ENCODE measurements around the gene SIRPA. TPM values are rescaled to one million over a fixed set of nuclear protein-coding genes. Genes with fewer than 3 reads are reported as not detected.

The SIRPA gene
- total and polyA plus RNA-seq, 2 of the 8 experiments (the other 6 are each of a cell fraction or from before 2014, with no cell fraction given), result 3.9 to 4.3 TPM

DNA sequence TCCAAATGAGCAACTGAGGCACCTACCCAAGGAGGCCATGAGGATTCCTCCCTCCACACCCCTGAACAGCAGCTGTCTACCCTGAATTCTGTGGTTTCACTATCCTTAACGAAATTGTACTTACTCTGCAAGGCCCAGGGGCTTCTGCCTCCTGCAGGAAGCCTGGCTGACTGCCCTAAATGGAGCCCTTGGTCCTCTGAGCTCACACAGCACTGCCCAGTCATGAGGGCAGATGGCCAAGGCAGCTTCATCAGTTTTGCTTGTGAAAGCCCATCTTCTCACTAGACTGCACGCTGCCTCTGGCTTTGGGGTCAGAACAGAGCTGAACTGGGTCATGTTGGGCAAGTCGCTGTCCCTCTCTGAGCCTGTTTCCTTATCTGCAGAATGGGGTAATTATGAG lies 26.4 kb upstream of the SIRPA start:
- ChIA-PET POLR2A (ENCODE audit: partially characterized antibody) (no interaction called here), CTCF (ENCODE audit: partially characterized antibody) (interaction anchor here (1.0 kb wide), 1 partner anchor 67 kb away, joined by 4 read pairs; no protein-coding TSS in a partner anchor)
- no peaks in the 10 kb centered on the region for H3K79me2 ChIP-seq (ENCODE audit: control insufficient read depth in 1 of 2, insufficient read depth in 2 of 2, low read length in 2 of 2)
- no peak overlapping the region for H3K9ac ChIP-seq (replicated peaks in 1 of 4; ENCODE audit: extremely low read depth in 1 of 4, low read depth in 3 of 4, low read length in 3 of 4)
- no peak overlapping the region for H3K4ac ChIP-seq (replicated peaks; ENCODE audit: insufficient read length, low read depth, low read length)
- H3K18ac ChIP-seq (ENCODE audit: extremely low read depth, low read length), result no peak overlapping the region
- no peak overlapping the region for H4K5ac ChIP-seq (ENCODE audit: insufficient read length, low read depth, low read length)
- H2BK12ac ChIP-seq (ENCODE audit: low read depth, low read length), result no peak overlapping the region
- no peak for FAIRE-seq
- H3K4me2 ChIP-seq (ENCODE audit: insufficient read depth in 1 of 2, low read depth in 2 of 2, low read length in 2 of 2), result no peak overlapping the region
- H2BK20ac ChIP-seq (ENCODE audit: low read length), result no peak overlapping the region
- H3K79me1 ChIP-seq (ENCODE audit: low read depth, low read length), result no peaks in the 10 kb centered on the region
- no peak overlapping the region for H2AK5ac ChIP-seq (ENCODE audit: low read depth, low read length)
- no peak overlapping the region for H3K4me3 ChIP-seq (ENCODE audit: extremely low read depth in 1 of 4, insufficient read depth in 2 of 4, low read depth in 3 of 4, low read length in 4 of 4)
- H4K91ac ChIP-seq (replicated peaks; ENCODE audit: insufficient read length, low read length), result no peak overlapping the region
- no peak overlapping the region for H3K23ac ChIP-seq (ENCODE audit: insufficient read length)
- peaks cover 0 to 3% (median 0%) of the 10 kb centered on the region in 4 experiments; a peak in 3 of 7 replicates for H3K4me1 ChIP-seq (replicated peaks in 1 of 4; ENCODE audit: control insufficient read depth in 3 of 4, insufficient read depth in 4 of 4, low read length in 3 of 4)
- H3K27ac ChIP-seq (ENCODE audit: low read depth, low read length), result no peak overlapping the region
- no peaks in the 10 kb centered on the region for H4K20me1 ChIP-seq (replicated peaks in 1 of 2; ENCODE audit: control insufficient read depth in 1 of 2, insufficient read depth in 2 of 2, low read length in 2 of 2)
- H2AFZ ChIP-seq (ENCODE audit: low read length), result no peak overlapping the region
- no peak overlapping the region for H2BK5ac ChIP-seq (ENCODE audit: low read depth, low read length)
- no peak for DNase-seq (ENCODE audit: low read depth in 1 of 2, low spot score in 2 of 2)
- no peaks in the 10 kb centered on the region for H3K36me3 ChIP-seq (ENCODE audit: control insufficient read depth in 2 of 4, insufficient read depth in 4 of 4, low read length in 3 of 4)
- no peak overlapping the region for H2BK120ac ChIP-seq (replicated peaks; ENCODE audit: low read depth, low read length)
- H2BK15ac ChIP-seq (ENCODE audit: low read length), result no peak overlapping the region
- no peaks in the 10 kb centered on the region for H3K27me3 ChIP-seq (replicated peaks in 1 of 4; ENCODE audit: control insufficient read depth in 3 of 4, extremely low read depth in 1 of 4, insufficient read depth in 3 of 4, low read length in 3 of 4)
- WGBS, 2 experiments (ENCODE audit: extremely low coverage in 1 of 2, insufficient coverage in 1 of 2, insufficient read length in 1 of 2, insufficient replicate concordance in 2 of 2, low coverage in 1 of 2, low lambda C conversion rate in 2 of 2, missing lambda C conversion rate in 1 of 2), result 83% methylated on average over 3 of the region's 3 CpGs; no CpG with 5 or more reads in 1 of the 2 experiments
- no peak overlapping the region for H3K14ac ChIP-seq (ENCODE audit: insufficient read length)
- H3K23me2 ChIP-seq (ENCODE audit: low read depth, low read length), result no peaks in the 10 kb centered on the region; the same call in 1 of the 2 replicates
- no peaks in the 10 kb centered on the region for H3K9me3 ChIP-seq (ENCODE audit: insufficient read depth in 2 of 2, low read depth in 1 of 2, low read length in 1 of 2)
- H4K8ac ChIP-seq (ENCODE audit: extremely low read depth, insufficient read depth, low read length), result no peak overlapping the region
- H3K56ac ChIP-seq (replicated peaks; ENCODE audit: insufficient read length, low read depth, low read length), result no peak overlapping the region
- TF ChIP-seq PHF8 (conservative IDR thresholded peaks at IDR 0.05; ENCODE audit: low read depth, low read length) (no peak), USF2 (IDR thresholded peaks at IDR 0.05; ENCODE audit: low read length) (no peak), SIX5 (IDR thresholded peaks at IDR 0.05; ENCODE audit: low read depth, low read length) (no peak), CBX5 (IDR thresholded peaks at IDR 0.05; ENCODE audit: low read depth, low read length) (no peak), ASH2L (IDR thresholded peaks at IDR 0.05; ENCODE audit: low read length) (no peak), YY1 (IDR thresholded peaks at IDR 0.05; ENCODE audit: low read depth, low read length) (no peak), TBP (IDR thresholded peaks at IDR 0.05; ENCODE audit: low read depth, low read length) (no peak), SRF (IDR thresholded peaks at IDR 0.05; ENCODE audit: low read depth, low read length) (no peak), BRCA1 (IDR thresholded peaks at IDR 0.05; ENCODE audit: low read depth, low read length) (no peak), ZNF274 (IDR thresholded peaks at IDR 0.05; ENCODE audit: borderline replicate concordance, extremely low read depth, low read length) (no peak)
- TF ChIP-seq, protein P1, sequence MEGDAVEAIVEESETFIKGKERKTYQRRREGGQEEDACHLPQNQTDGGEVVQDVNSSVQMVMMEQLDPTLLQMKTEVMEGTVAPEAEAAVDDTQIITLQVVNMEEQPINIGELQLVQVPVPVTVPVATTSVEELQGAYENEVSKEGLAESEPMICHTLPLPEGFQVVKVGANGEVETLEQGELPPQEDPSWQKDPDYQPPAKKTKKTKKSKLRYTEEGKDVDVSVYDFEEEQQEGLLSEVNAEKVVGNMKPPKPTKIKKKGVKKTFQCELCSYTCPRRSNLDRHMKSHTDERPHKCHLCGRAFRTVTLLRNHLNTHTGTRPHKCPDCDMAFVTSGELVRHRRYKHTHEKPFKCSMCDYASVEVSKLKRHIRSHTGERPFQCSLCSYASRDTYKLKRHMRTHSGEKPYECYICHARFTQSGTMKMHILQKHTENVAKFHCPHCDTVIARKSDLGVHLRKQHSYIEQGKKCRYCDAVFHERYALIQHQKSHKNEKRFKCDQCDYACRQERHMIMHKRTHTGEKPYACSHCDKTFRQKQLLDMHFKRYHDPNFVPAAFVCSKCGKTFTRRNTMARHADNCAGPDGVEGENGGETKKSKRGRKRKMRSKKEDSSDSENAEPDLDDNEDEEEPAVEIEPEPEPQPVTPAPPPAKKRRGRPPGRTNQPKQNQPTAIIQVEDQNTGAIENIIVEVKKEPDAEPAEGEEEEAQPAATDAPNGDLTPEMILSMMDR (IDR thresholded peaks at IDR 0.05; ENCODE audit: control extremely low read depth in 1 of 3, insufficient read depth in 1 of 3, low read depth in 1 of 3, low read length in 3 of 3), result 0 out of 4 replicates have a peak, but pooled peaks of 1 of the 3 experiments have one; percentile 5
